HG02588 (cell line): ENCODE results near the gene LAMP5.

Source experiments
- ATAC-seq: cut with Tn5 transposase; IDR thresholded peaks from one replicate; pipeline ENCODE4 v1.9.1; 2021; ENCODE audit warnings: mild to moderate bottlenecking, moderate library complexity; ENCODE audit not compliant: unreplicated experiment

The LAMP5 gene

DNA sequence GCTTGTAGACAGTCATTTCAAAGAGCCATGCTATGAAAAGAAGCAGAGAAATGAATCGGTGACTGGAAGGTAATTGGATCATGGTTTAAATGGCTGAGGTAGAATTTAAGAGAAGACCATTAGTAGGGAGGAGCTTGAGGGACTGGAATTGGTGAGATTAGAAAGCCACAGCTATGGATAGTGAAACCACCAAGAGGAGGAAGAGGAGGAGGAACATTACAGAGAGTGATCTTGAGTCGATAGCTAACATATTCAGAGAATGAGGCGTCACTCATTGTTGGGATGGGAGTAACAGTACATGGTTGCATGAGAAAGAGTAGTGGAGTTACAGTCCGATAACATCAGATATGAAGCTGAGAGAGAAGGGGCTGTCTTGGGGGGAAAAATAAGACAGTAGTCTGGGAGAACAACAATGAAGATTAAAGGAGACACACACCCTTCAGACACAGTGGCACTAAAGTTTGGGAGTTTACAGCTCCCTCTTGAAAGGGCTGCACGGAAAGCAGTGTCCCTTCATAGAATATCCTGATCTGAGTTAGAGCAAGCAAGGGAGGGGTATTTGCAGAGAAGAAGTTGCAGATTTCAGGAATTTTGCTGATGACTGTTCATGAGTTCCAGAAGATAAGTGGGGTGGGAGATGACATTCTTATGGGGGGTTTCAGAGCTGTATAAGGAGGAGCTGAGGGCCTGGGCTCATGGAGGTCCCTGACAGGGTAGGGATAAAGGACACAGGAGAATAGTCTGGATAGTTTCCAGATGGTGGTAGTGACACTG, 15.1 kb upstream of the LAMP5 start:
- ATAC-seq = no peak

DNA sequence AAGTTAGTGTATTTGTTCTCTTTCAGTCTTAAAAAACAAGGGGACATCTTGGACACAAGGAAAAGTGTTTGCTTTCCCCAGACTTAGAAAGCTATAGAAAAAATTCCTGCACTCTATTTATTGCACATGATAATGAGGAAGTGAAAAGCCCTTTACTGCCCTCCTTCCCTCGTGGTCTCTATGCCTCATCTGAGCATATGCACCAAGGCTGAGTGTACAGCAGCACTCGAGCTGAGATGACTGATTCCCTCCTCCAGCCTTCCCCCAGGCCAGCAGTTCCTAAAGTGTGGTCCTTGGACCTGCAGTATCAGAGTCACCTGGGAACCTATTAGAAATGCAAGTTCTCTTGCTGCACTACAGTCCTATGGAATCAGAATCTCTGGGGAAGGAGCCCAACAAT, 14.3 kb upstream of the LAMP5 start:
- no peak for ATAC-seq

DNA sequence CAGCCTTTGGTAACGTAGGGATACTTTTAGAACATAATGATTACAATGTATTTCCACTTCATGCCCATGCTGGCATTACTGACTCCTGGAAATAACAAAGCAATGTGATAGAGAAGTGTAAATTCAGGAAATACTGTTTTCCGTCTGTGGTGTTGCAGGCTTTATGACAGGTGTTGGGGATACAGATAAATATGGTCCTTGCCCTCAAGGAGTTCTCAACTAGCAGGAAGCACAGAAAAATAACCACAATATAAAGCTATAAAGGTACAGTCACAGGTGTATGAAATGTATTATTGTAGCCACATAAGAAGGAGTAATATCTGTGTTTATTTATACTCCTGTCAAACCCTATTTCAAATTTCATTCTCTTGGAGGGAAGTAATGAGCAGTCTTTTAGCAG, 12.9 kb upstream of the LAMP5 start:
- no peak for ATAC-seq

DNA sequence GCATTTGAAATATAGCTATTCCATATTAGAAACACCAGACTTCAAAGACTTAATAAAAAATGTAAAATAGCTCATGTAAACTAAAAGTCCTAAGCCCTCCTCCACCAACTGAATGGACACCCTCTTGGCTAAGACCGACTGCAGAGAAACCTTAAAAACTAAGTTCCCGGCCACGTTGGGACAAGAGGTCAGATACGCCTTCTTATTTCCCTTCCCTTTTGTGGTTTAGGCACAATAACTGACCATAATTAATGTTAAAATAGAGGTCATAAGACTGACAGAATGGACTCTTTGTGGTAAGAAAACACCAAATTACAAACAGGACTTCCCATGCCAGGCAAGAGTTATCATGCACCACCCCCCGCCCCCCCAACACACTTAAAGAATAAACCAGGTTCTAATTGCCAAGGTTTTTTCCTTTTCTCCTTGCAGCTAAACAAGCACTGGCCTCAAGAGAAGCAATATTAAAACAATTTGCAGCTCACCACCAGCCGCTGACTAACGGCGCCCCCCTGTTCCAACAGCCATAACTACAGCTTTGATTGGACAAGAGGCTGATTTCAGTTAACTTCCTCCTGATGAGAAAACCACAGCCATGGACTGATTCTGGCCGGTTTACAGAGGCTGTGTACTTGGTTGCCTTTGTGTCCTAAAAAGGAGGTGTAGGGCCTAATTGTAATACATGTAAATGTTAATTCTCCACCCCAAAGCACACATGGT, 10.7 kb upstream of the LAMP5 start:
- ATAC-seq = no peak

DNA sequence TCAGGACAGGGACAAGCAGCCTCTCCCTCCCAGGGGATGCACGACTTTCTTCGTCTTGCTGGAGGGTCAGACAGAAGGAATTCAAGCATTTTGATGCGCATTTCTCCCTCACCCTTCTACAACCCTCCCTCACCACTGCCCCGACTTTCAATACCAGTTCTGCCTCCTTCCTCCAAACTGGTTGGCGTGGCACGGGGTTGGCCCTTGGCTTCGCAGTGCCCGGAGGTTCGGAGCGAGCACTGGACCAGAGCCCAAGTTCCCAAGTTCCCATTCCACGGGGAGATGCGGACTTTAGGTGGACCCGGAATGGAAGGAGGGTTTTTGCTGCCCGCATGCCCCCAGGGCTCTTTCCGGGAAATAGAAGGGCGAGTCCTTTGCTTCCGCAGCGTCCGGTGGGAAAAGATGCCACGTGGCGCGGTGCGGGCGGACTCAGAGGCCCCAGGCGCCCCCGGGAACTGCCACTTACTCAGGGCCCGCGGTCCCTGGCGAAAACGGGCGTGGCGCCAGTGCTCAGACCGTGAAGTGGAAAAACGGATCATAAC, 8.0 kb upstream of the LAMP5 start:
- no peak for ATAC-seq

GRCh38 chr20:9506964-9507369, 7.4 kb upstream of the LAMP5 start:
- ATAC-seq = no peak

DNA sequence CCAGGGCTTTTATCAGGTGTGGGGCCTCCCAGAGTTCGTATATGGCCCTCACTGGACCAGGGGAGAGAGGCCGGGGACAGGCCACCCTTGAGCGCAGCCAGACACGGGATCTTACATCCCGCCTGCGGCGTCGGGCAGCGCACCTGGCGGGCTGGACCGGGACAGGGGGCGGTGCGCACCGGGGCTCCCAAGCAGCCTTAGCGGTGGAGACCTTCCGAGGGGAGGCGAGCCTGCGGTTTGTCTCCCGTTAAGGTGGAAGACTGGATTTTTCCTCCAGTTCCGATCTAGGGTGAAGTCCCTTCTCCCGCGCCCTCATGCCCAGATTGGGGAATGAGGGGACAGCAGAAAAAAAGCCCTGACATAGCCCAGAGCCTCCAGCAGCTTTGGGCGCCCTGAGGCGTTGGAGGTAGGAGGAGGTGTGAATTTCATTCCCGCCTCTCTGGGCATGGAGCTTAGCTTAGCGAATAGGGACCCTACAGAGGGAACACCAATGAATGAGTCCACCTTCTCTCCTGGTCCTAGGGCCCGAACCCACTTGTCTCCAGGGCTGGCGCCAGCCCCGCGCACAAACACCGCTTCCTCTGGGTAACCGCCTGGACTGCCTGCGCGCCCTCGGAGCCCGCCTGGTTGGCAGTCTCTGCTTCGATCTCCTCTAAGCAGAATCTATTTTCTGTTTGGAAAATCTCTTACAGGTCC, 6.7 kb upstream of the LAMP5 start:
- no peak for ATAC-seq

GRCh38 chr20:9508240-9508661, 6.1 kb upstream of the LAMP5 start:
- no peak for ATAC-seq

- ATAC-seq = no peak
These were observed 5.7 kb upstream of the LAMP5 start for GRCh38 chr20:9508696-9509178.

DNA sequence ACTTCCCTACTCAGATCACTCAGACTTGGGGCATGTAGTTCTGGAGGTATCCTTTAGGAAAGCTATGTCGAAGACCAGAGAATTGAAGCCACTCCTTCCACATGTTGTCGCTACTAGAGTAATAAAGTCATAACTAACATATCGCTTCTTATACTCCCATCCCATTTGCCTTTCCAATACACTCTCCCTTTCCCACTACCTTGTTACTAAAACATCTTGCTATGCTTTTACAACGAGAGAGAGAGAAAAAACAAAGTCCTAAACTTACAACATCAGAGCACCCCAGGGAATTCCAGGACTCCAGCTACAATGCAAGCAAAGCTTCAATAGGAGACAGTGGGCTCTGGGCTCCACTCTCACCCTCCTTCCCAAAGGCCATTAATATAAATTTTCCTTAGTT, 5.1 kb upstream of the LAMP5 start:
- ATAC-seq = no peak

DNA sequence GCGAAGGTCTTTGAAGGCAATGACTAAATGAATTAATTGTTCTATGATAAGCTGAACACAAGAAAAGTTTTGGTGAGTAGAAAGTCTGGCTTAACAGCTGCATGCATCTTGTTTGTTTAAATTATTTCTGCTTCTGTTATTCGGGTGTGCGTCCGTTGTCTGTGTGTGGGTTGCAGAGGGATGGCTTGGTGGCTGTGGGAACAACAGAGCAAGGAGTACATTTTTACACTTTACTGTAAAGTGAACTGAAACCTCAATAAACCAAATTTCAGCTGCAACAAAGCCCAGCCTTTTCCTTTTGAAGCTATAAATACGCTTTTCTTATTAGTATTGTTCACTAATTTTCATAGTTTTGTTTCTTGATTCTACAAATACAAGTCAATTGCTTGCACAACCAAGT, 3.5 kb upstream of the LAMP5 start:
- ATAC-seq = no peak

DNA sequence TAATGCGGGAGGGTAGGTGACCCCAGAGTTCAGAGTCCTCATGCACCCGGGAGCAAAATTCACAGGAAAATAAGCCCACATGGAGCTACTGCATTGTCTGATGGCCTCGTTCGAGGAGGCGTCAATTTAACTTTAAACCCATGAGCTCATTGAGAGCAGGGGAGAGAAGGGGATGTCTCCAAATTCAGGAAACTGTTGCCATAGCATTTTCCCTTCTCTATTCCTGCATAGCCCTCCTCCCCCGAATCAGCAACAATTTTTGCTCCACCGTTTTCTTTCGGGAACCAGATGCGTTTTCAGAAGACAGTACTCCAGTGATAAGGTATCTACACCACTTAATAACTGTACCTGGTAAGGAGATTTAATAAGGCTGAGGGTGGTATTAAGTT, 324 bp upstream of the LAMP5 start:
- no peak for ATAC-seq

GRCh38 chr20:9515214-9515585, 810 bp downstream of the LAMP5 start:
- ATAC-seq = no peak

- ATAC-seq = no peak
These were observed 1.4 kb downstream of the LAMP5 start for GRCh38 chr20:9515741-9516233.

- ATAC-seq = no peak
These were observed 2.0 kb downstream of the LAMP5 start for GRCh38 chr20:9516234-9516871.

DNA sequence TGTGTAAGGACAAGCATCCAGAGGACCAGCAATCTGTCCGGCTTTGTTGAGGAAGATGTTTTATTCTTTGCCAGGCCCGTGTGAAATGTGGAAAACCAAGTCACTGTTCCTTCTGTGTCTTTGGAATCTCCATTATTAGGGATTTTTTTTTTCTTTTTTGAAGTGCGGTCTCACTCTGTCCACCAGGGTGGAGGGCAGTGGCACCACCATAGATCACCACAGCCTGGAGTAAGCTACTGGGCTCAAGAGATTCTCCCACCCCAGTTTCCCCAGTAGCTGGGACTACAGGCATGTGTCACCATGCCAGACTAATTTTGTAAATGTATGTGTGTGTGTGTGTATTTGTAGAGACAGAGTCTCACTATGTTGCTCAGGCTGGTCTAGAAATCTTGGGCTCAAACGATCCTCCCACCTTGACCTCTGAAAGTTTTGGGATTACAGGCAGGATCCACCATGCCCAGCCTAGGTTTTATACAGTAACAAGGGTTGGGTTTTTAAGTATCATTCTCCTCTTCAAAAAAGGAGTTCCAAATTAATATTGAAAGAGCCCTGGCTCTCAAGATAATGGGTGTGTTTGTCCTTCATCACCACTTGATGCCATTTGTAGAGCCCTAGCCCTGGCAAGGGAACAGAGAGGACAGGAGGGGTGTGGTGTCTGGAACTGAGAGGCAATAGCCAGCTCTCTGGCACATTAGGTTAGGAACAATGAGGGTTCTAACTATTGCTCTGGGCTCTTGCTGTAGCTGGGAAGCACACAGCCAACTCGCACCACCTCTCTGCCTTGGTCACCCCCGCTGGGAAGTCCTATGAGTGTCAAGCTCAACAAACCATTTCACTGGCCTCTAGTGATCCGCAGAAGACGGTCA, 3.1 kb downstream of the LAMP5 start:
- ATAC-seq = no peak

DNA sequence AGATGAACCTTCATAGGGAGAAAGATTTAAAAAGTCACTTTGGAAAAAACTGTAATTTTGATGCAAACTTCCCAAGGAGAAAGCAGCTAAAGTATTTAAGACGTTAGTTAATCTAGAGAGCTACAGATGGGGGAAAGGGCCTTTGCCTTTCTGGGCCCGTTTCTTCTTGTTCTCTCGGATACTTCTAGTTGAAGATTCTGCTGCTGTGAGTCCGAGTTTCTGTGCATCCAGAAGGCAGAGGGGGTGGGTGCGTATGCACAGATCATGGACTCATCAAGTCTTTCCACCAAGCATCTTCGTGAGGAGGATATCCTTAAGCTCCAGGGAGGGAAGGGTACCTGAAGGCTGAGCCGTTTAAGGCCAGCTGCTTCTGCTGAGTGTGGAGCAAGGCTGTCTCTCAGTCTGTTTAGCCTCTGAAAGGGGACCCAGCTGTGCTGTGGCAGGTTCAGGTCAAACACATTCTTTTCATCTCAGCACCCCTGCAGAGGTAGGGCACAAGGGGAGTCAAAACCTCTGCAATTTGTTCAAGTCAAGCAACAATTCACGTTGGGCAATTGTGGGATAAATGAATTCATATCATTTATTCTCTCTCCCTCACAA, 4.3 kb downstream of the LAMP5 start:
- ATAC-seq = no peak

DNA sequence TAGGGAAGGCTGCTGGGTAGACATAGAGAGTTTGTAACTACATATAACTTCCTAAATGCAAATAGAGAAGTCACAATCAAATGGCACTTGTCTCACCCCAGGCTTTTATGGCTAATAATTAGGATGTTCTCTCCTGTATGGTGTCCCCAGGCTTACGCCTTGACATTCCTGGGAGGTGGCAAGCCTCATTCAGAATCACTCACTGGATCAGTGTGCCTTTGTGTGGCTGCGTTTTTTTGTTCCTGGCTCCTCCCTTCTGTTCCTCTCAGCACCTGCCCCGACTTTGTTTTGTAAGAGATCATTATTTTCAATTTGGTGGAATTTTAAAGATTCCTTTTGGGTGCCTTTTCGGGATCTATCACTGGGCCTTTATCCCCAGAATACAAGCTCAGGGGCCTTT, 5.7 kb downstream of the LAMP5 start:
- ATAC-seq = no peak

- ATAC-seq = no peak
These were observed 9.2 kb downstream of the LAMP5 start for GRCh38 chr20:9523636-9524035.

DNA sequence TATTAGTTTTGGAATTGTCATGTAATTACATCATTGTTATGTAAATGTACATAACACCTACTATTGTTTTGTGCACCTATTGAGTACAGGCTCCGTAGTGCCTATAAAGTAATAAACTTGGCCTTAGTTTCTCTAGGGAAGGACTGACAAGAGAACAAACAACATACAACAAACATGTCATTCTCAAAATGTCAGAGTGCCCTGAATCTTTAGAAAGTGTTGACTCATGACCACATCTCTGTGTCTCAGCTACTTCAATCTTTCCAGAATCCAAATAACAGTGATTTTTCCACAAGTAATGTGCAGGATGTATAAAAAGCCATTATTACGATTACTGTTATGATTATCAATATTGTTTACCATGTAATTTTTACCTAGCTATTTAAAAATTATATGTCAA, 17.2 kb downstream of the LAMP5 start:
- ATAC-seq = no peak
